IMR-90 (cell line): ENCODE results near the gene GRID1. TPM values are rescaled to one million over a fixed set of nuclear protein-coding genes. Genes with fewer than 3 reads are reported as not detected.

Experiments used
- ATAC-seq: fragments of 200-7000 bp; cut with Tn5 transposase; 2 replicates; pipeline ENCODE4 v1.9.1; 2020; ENCODE audit warnings: low read depth, mild to moderate bottlenecking, moderate library complexity
- BruUV-seq: library from RNA; stranded (reverse); fragments of 400-500 nt; replicated peaks from 2 replicates; lab custom pipeline; 2021; lab: Mats Ljungman, UMichigan
- CTCF ChIA-PET: fragments of 300-600 bp; formaldehyde crosslinking; extraction: SDS; loops from one replicate; lab custom pipeline; 2021; ENCODE audit warnings: antibody characterized with exemption; lab: Yijun Ruan, JAX
- POLR2A ChIA-PET: fragments of 300-600 bp; sonication (Branson Sonifier 250); formaldehyde crosslinking; loops from one replicate; lab custom pipeline; 2022; ENCODE audit warnings: antibody characterized with exemption; ENCODE audit not compliant: unreplicated experiment; lab: Charles Lee
- DNase-seq: peaks from one replicate; pipeline ENCODE4 v3.0.0; 2013
- H2AFZ ChIP-seq: replicated peaks from 2 replicates; pipeline ENCODE3; 2013; ENCODE audit warnings: low read length, mild to moderate bottlenecking; ENCODE audit not compliant: poor library complexity
- H2AK5ac ChIP-seq: 2 replicates; pipeline ENCODE4 v1.6.1; 2013; ENCODE audit warnings: low read depth, low read length, inconsistent platforms
- H2AK9ac ChIP-seq: replicated peaks from 2 replicates; pipeline ENCODE3; 2013; ENCODE audit warnings: mild to moderate bottlenecking, low read depth, low read length, moderate library complexity; ENCODE audit not compliant: poor library complexity
- H2BK120ac ChIP-seq: 2 replicates; pipeline ENCODE4 v1.6.1; 2013; ENCODE audit warnings: low read depth, low read length, inconsistent platforms
- H2BK15ac ChIP-seq: 3 replicates; pipeline ENCODE4 v1.6.1; 2013; ENCODE audit warnings: low read depth, low read length, inconsistent platforms
- H2BK20ac ChIP-seq: 2 replicates; pipeline ENCODE4 v1.6.1; 2013; ENCODE audit warnings: low read depth, mild to moderate bottlenecking, inconsistent platforms, low read length, moderate library complexity
- H2BK5ac ChIP-seq: 2 replicates; pipeline ENCODE4 v1.6.1; 2013; ENCODE audit warnings: mild to moderate bottlenecking, low read depth, low read length, inconsistent platforms; ENCODE audit not compliant: poor library complexity, severe bottlenecking
- H3K14ac ChIP-seq: replicated peaks from 2 replicates; pipeline ENCODE4 v1.6.1; 2013; ENCODE audit warnings: low read depth, low read length, inconsistent platforms
- H3K18ac ChIP-seq: 2 replicates; pipeline ENCODE4 v1.6.1; 2013; ENCODE audit warnings: low read depth, low read length, control low read depth
- H3K23ac ChIP-seq: 2 replicates; pipeline ENCODE4 v1.6.1; 2013; ENCODE audit warnings: low read depth, low read length, inconsistent platforms
- H3K27ac ChIP-seq: 2 replicates; pipeline ENCODE4 v1.5.1; 2013; ENCODE audit warnings: mild to moderate bottlenecking, control low read depth, low read length; ENCODE audit not compliant: insufficient read depth
- H3K27me3 ChIP-seq: 2 replicates; pipeline ENCODE4 v1.6.1; 2013; ENCODE audit warnings: low read length; ENCODE audit not compliant: control insufficient read depth, insufficient read depth
- H3K36me3 ChIP-seq: 2 replicates; pipeline ENCODE4 v1.6.1; 2013; ENCODE audit warnings: low read length, mixed read lengths; ENCODE audit not compliant: control insufficient read depth, insufficient read depth
- H3K4ac ChIP-seq: 2 replicates; pipeline ENCODE4 v1.6.1; 2013; ENCODE audit warnings: low read depth, low read length, inconsistent platforms
- H3K4me1 ChIP-seq: 2 replicates; pipeline ENCODE4 v1.6.1; 2013; ENCODE audit warnings: low read length, mixed read lengths; ENCODE audit not compliant: control insufficient read depth, insufficient read depth
- H3K4me2 ChIP-seq: 2 replicates; pipeline ENCODE4 v1.6.1; 2013; ENCODE audit warnings: low read depth, mild to moderate bottlenecking, control low read depth, low read length, moderate library complexity
- H3K4me3 ChIP-seq: 2 replicates; pipeline ENCODE4 v1.5.1; 2013; ENCODE audit warnings: low read depth, mild to moderate bottlenecking, control low read depth, low read length, moderate library complexity; ENCODE audit not compliant: insufficient read depth
- H3K56ac ChIP-seq: 2 replicates; pipeline ENCODE4 v1.6.1; 2013; ENCODE audit warnings: low read length, inconsistent platforms; ENCODE audit not compliant: insufficient read depth; ENCODE audit errors: extremely low read depth
- H3K79me1 ChIP-seq, 2 experiments: 2 replicates each; pipeline ENCODE4 v1.6.1; 2013; ENCODE audit warnings: low read length in 2 of 2, inconsistent platforms in 1 of 2, low read depth in 1 of 2
- H3K9ac ChIP-seq: 2 replicates; pipeline ENCODE4 v1.6.1; 2013; ENCODE audit warnings: low read depth, low read length, control low read depth
- H3K9me1 ChIP-seq: 2 replicates; pipeline ENCODE4 v1.6.1; 2013; ENCODE audit warnings: low read length, inconsistent platforms; ENCODE audit not compliant: insufficient read depth
- H3K9me3 ChIP-seq: 2 replicates; pipeline ENCODE4 v1.6.1; 2013; ENCODE audit warnings: low read length; ENCODE audit not compliant: control insufficient read depth, insufficient read depth
- H4K20me1 ChIP-seq: 2 replicates; pipeline ENCODE4 v1.6.1; 2013; ENCODE audit warnings: low read length, inconsistent platforms; ENCODE audit not compliant: insufficient read depth
- H4K5ac ChIP-seq: 2 replicates; pipeline ENCODE4 v1.6.1; 2013; ENCODE audit warnings: mild to moderate bottlenecking, low read depth, low read length, control low read depth
- H4K8ac ChIP-seq, 2 experiments: 2 replicates each; pipeline ENCODE4 v1.6.1; 2013; ENCODE audit warnings: low read depth in 2 of 2, low read length in 2 of 2, control low read depth in 1 of 2, inconsistent platforms in 1 of 2
- H4K91ac ChIP-seq: 2 replicates; pipeline ENCODE4 v1.6.1; 2013; ENCODE audit warnings: low read depth, low read length, inconsistent platforms; ENCODE audit not compliant: insufficient read depth
- BHLHE40 ChIP-seq: fragments of 150-350 bp; IDR thresholded peaks from 2 replicates; pipeline ENCODE4 v1.6.1; 2016; ENCODE audit warnings: mild to moderate bottlenecking, low read depth, low read length
- CEBPB ChIP-seq: IDR thresholded peaks from 2 replicates; pipeline ENCODE4 v1.6.1; 2012; ENCODE audit warnings: low read depth, low read length, improper control_type of control experiment
- CHD1 ChIP-seq: IDR thresholded peaks from 2 replicates; pipeline ENCODE4 v1.6.1; 2012; ENCODE audit warnings: low read depth, low read length, improper control_type of control experiment
- CTCF ChIP-seq: conservative IDR thresholded peaks from 2 replicates; pipeline ENCODE4 v1.5.1; 2012; ENCODE audit warnings: mild to moderate bottlenecking, low read depth, low read length, improper control_type of control experiment
- ELK1 ChIP-seq: fragments of 150-350 bp; IDR thresholded peaks from 2 replicates; pipeline ENCODE4 v1.6.1; 2016; ENCODE audit warnings: low read depth, mild to moderate bottlenecking, low read length, moderate library complexity, borderline replicate concordance
- FOS ChIP-seq: fragments of 150-350 bp; IDR thresholded peaks from 2 replicates; pipeline ENCODE4 v1.6.1; 2016; ENCODE audit warnings: low read depth, low read length
- MAFK ChIP-seq: IDR thresholded peaks from 2 replicates; pipeline ENCODE4 v1.6.1; 2012; ENCODE audit warnings: low read depth, low read length, improper control_type of control experiment
- MAZ ChIP-seq: IDR thresholded peaks from 2 replicates; pipeline ENCODE4 v1.6.1; 2012; ENCODE audit warnings: low read depth, mild to moderate bottlenecking, low read length, improper control_type of control experiment, moderate library complexity, borderline replicate concordance
- MXI1 ChIP-seq: IDR thresholded peaks from 2 replicates; pipeline ENCODE4 v1.6.1; 2012; ENCODE audit warnings: low read depth, mild to moderate bottlenecking, low read length, moderate library complexity, borderline replicate concordance
- NFE2L2 ChIP-seq: fragments of 150-350 bp; IDR thresholded peaks from 2 replicates; pipeline ENCODE4 v1.6.1; 2016; ENCODE audit warnings: low read depth, mild to moderate bottlenecking, low read length
- RCOR1 ChIP-seq: IDR thresholded peaks from 2 replicates; pipeline ENCODE4 v1.6.1; 2012; ENCODE audit warnings: mild to moderate bottlenecking, low read length, improper control_type of control experiment; ENCODE audit not compliant: insufficient replicate concordance
- RFX5 ChIP-seq: IDR thresholded peaks from 2 replicates; pipeline ENCODE4 v1.8.0; 2012; ENCODE audit warnings: low read depth, mild to moderate bottlenecking, low read length, moderate library complexity
- SMC3 ChIP-seq: fragments of 150-350 bp; IDR thresholded peaks from 2 replicates; pipeline ENCODE4 v1.6.1; 2016; ENCODE audit warnings: low read depth, mild to moderate bottlenecking, antibody characterized with exemption, low read length, moderate library complexity
- WGBS, 2 experiments: methylation state at CpG; one replicate each; pipeline versions ENCODE4 v1.1.5 to v1.1.7; 2013; ENCODE audit warnings: missing lambda C conversion rate in 2 of 2; ENCODE audit not compliant: insufficient read length in 1 of 2; ENCODE audit errors: extremely low coverage in 2 of 2; 5-methylcytosine and 5-hydroxymethylcytosine counted together
- dilution Hi-C: fragments of 300-500 bp; cut with HindIII; formaldehyde crosslinking; loops from one replicate; pipeline ENCODE4 v1.14.3; 2018; ENCODE audit warnings: low sequenced_read_pairs; ENCODE audit not compliant: unreplicated experiment
- in situ Hi-C: fragments of 300-500 bp; cut with MboI; formaldehyde crosslinking; loops from 3 replicates; pipeline ENCODE4 v1.14.3; 2019; ENCODE audit warnings: low sequenced_read_pairs, inconsistent platforms, mixed read lengths
- intact Hi-C: fragments of 100-400 bp; cut with micrococcal nuclease; formaldehyde crosslinking; loops from 2 replicates; pipeline ENCODE4 v1.10.0; 2022
- polyA plus RNA-seq, 3 experiments: library from polyadenylated mRNA; depleted of rRNA; stranded (reverse); fragments of >200 nt; gene quantifications; 2 replicates each; pipeline ENCODE4 v1.2.3, GENCODE V29; 2012; ENCODE audit warnings: low replicate concordance in 1 of 3
- total RNA-seq: library from RNA; depleted of rRNA; stranded (reverse); fragments of >200 nt; gene quantifications from 2 replicates; pipeline ENCODE4 v1.2.3, GENCODE V29; 2012

GRID1 gene
- total and polyA plus RNA-seq, 2 of the 4 experiments (the other 2 are of a cell fraction): not detected

- intact Hi-C loops (no loop called here), in situ Hi-C loops (no loop called here), dilution Hi-C loops (no loop called here)
- Histone ChIP-seq H3K79me1 (no peaks in the 10 kb centered on the region), H3K18ac (no peak overlapping the region), H2BK5ac (no peak overlapping the region), H3K4me3 (no peak overlapping the region), H4K5ac (no peak overlapping the region), H3K9me3 (no peaks in the 10 kb centered on the region), H3K23ac (no peak overlapping the region), H3K27ac (no peak overlapping the region), H2BK20ac (no peak overlapping the region), H2AK5ac (no peak overlapping the region), H3K36me3 (no peaks in the 10 kb centered on the region), H3K56ac (no peak overlapping the region), H3K27me3 (no peaks in the 10 kb centered on the region; the same call in 1 of the 2 replicates), H4K8ac (no peak overlapping the region), H2AFZ (peak overlapping the region; percentile 51), H3K4me1 (no peaks in the 10 kb centered on the region), H3K4me2 (no peak overlapping the region), H3K9ac (no peak overlapping the region), H4K91ac (no peak overlapping the region), H3K14ac (no peak overlapping the region), H3K9me1 (no peaks in the 10 kb centered on the region), H3K4ac (no peak overlapping the region), H2BK120ac (no peak overlapping the region), H2BK15ac (no peak overlapping the region), H2AK9ac (no peak overlapping the region), H4K20me1 (no peaks in the 10 kb centered on the region)
- POLR2A ChIA-PET: no interaction called here
- DNase-seq (no peak), ATAC-seq (no peak)
- no TSS peak for BruUV-seq
- CTCF ChIA-PET: no interaction called here
- TF ChIP-seq CTCF (no peak), SMC3 (no peak), MAZ (no peak), MAFK (no peak), BHLHE40 (no peak), FOS (no peak), RCOR1 (no peak), CEBPB (no peak), MXI1 (no peak), CHD1 (no peak), RFX5 (no peak), ELK1 (no peak), NFE2L2 (no peak)
- WGBS, 2 experiments: 15% methylated on average over 13 of the region's 27 CpGs; no CpG with 5 or more reads in 1 of the 2 experiments
Measured at GRCh38 chr10:86263209-86263608, 103.4 kb downstream of the GRID1 start.
